Measurements from ENCODE around the gene ARHGAP40.

Gene ARHGAP40

GRCh38 chr20:38685853-38686473 lies 84.4 kb downstream of the ARHGAP40 start:
- H3K36me3 ChIP-seq (ENCODE audit: insufficient read depth) = no peaks in the 10 kb centered on the region
- no peaks in the 10 kb centered on the region for H3K4me1 ChIP-seq (ENCODE audit: low read depth, poor library complexity, severe bottlenecking)
- no peak overlapping the region for H3K9ac ChIP-seq
- no peak overlapping the region for H3K27ac ChIP-seq
- H4K20me1 ChIP-seq (ENCODE audit: insufficient read depth) = no peaks in the 10 kb centered on the region
- H3K79me2 ChIP-seq (ENCODE audit: insufficient read depth, low read depth) = no peaks in the 10 kb centered on the region
- H2AFZ ChIP-seq (ENCODE audit: low read depth) = no peak overlapping the region
- no peak overlapping the region for H3K4me2 ChIP-seq
- H3K27me3 ChIP-seq (ENCODE audit: insufficient read depth, low read depth) = peaks cover 16% of the 10 kb centered on the region; the same call in 1 of the 2 replicates
- no peak for TF ChIP-seq CTCF (conservative IDR thresholded peaks at IDR 0.05; ENCODE audit: low read depth, low read length)
- no peak overlapping the region for H3K4me3 ChIP-seq (IDR thresholded peaks at IDR 0.05; ENCODE audit: insufficient read depth, low read depth, low read length)

- Histone ChIP-seq H3K4me2 (no peak overlapping the region), H3K4me3 (IDR thresholded peaks at IDR 0.05; ENCODE audit: insufficient read depth, low read depth, low read length) (no peak overlapping the region), H3K9ac (no peak overlapping the region), H2AFZ (ENCODE audit: low read depth) (no peak overlapping the region), H3K36me3 (ENCODE audit: insufficient read depth) (no peaks in the 10 kb centered on the region), H3K79me2 (ENCODE audit: insufficient read depth, low read depth) (no peaks in the 10 kb centered on the region), H3K27me3 (ENCODE audit: insufficient read depth, low read depth) (peaks cover 25% of the 10 kb centered on the region; the same call in 1 of the 2 replicates), H4K20me1 (ENCODE audit: insufficient read depth) (no peaks in the 10 kb centered on the region), H3K4me1 (ENCODE audit: low read depth, poor library complexity, severe bottlenecking) (no peaks in the 10 kb centered on the region), H3K27ac (no peak overlapping the region)
- no peak for TF ChIP-seq CTCF (conservative IDR thresholded peaks at IDR 0.05; ENCODE audit: low read depth, low read length)
Measured at GRCh38 chr20:38692436-38693411, 91.1 kb downstream of the ARHGAP40 start.

GRCh38 chr20:38697306-38697705 lies 95.7 kb downstream of the ARHGAP40 start:
- Histone ChIP-seq H3K4me1 (ENCODE audit: low read depth, poor library complexity, severe bottlenecking) (no peaks in the 10 kb centered on the region), H3K79me2 (ENCODE audit: insufficient read depth, low read depth) (no peaks in the 10 kb centered on the region), H3K36me3 (ENCODE audit: insufficient read depth) (no peaks in the 10 kb centered on the region), H3K27ac (no peak overlapping the region), H3K4me2 (no peak overlapping the region), H2AFZ (ENCODE audit: low read depth) (no peak overlapping the region), H3K9ac (no peak overlapping the region), H3K27me3 (ENCODE audit: insufficient read depth, low read depth) (peaks cover 55% of the 10 kb centered on the region), H4K20me1 (ENCODE audit: insufficient read depth) (no peaks in the 10 kb centered on the region), H3K4me3 (IDR thresholded peaks at IDR 0.05; ENCODE audit: insufficient read depth, low read depth, low read length) (no peak overlapping the region)
- TF ChIP-seq CTCF (conservative IDR thresholded peaks at IDR 0.05; ENCODE audit: low read depth, low read length) = no peak

- Histone ChIP-seq H2AFZ (ENCODE audit: low read depth) (no peak overlapping the region), H3K27me3 (ENCODE audit: insufficient read depth, low read depth) (peaks cover 63% of the 10 kb centered on the region), H3K9ac (no peak overlapping the region), H3K36me3 (ENCODE audit: insufficient read depth) (no peaks in the 10 kb centered on the region), H3K4me3 (IDR thresholded peaks at IDR 0.05; ENCODE audit: insufficient read depth, low read depth, low read length) (no peak overlapping the region), H3K4me2 (no peak overlapping the region), H3K4me1 (ENCODE audit: low read depth, poor library complexity, severe bottlenecking) (no peaks in the 10 kb centered on the region), H3K27ac (no peak overlapping the region), H3K79me2 (ENCODE audit: insufficient read depth, low read depth) (no peaks in the 10 kb centered on the region), H4K20me1 (ENCODE audit: insufficient read depth) (no peaks in the 10 kb centered on the region)
- TF ChIP-seq CTCF (conservative IDR thresholded peaks at IDR 0.05; ENCODE audit: low read depth, low read length) = no peak
Measured at GRCh38 chr20:38698541-38698940, 96.9 kb downstream of the ARHGAP40 start.

Data from KMS-11 (cell line).